Stimulated activated CD8-positive, alpha-beta memory T cell treated with anti-CD3 and anti-CD28 coated beads, Interleukin-4, amount 100 ng/mL, for 1 hour (primary cell): ENCODE results near the gene ADGRG6.
"Not testable (repeated sequence)": the region's sequence is repeated elsewhere in the genome, so short reads cannot be mapped to it uniquely, and the experiment has no call there.

Experiments
- DNase-seq, 2 donors: peaks; one replicate each; pipeline ENCODE4 v3.0.0-alpha.2; 2020; ENCODE audit warnings: low read depth in 2 of 2, low spot score in 1 of 2

The ADGRG6 gene

DNA sequence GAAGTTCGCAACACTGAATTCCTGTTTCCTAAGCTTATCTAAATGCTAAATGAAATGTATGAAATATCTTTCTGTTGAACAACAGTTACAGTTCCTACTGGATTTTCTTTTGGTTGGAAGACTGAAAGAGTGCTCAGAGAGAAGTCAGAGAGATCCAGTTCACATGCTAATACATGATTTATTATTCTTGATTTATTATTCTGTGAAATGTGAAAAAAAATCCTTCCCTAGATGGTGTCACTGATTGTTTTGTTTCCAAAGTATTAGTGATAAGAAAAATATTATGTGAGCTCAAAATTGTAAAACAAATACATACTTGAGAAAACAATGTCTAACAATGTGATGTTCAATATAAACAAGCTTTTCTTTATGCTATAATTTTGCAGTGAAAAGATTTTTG is 42.1 kb downstream of the ADGRG6 start:
- no peak for DNase-seq

DNA sequence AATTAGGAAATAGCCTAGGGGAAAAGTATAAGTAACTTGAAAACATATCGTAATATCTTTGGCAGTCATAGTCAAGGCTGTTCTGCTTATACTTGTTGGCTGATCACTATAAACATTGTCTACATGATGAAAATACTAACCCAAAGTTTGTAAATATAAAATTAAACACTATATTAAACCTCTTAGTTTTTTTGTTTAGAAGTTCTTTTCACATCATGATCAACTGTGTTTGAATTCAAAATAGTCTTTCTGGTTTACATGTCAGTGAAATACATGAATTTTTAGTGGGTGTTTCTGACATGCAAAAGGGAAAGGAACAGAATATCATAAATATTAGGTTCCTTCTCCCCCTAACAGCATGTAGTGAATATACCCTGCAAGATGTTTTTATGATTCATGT is 43.5 kb downstream of the ADGRG6 start:
- DNase-seq: no peak

DNA sequence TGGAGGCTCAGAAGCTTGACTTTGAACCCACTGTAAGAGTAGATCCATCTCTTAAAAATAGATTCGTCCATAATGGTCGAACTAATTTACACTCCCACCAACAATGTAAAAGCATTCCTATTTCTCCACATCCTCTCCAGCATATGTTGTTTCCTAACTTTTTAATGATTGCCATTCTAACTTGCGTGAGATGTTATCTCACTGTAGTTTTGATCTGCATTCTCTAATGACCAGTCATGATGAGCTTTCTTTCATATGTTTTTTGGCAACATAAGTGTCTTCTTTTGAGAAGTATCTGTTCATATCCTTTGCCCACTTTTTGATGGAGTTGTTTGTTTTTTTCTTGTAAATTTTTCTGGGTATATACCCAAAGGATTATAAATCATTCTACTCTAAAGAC is 44.4 kb downstream of the ADGRG6 start:
- DNase-seq: not testable (repeated sequence)

DNA sequence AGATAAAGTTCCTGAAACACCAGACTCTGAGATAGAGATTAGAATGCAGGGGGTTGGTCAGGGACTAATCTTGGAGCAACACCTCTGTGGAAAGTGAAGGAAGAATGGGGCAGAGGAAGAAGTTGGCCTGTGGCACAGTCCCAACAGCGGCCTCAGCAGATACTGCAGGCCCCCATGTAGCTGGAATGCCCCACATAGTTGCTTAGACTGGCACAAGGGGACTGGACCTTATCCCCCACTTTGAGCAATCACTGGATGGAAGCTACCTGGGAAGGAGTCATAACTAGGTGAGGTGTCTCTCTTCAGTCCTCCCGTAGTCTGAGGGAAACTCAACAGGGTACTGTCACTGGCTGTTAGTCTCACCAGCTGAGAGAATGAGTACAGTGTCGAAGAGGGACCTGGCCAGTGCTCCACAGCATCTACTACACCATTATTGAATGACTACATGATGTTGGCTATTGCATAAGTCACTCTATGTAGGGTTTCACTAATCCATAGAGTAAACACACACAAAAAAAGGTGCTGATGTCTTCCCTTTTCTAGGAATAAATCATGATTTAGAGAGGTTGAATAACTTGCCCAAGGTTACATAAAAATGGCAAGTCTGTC is 47.5 kb downstream of the ADGRG6 start:
- no peak for DNase-seq

DNA sequence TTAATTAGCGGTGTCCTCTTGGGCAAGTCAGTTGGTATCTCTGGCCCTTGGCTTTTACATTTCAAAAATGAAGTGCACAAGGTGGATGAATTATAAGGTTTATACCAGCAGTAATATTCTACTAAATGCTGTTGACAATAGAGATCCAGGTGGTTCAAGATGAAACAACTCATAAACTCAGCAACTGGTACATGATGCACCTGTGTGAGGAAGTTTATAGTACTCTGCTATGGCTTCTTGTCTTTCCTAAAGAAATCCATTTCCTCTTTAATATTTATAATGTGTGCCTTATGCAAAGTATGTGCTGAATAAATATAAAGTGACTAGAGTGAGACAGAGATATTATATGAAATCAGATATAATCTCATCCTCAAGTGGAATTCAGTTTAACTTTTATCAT is 48.5 kb downstream of the ADGRG6 start:
- no peak for DNase-seq

DNA sequence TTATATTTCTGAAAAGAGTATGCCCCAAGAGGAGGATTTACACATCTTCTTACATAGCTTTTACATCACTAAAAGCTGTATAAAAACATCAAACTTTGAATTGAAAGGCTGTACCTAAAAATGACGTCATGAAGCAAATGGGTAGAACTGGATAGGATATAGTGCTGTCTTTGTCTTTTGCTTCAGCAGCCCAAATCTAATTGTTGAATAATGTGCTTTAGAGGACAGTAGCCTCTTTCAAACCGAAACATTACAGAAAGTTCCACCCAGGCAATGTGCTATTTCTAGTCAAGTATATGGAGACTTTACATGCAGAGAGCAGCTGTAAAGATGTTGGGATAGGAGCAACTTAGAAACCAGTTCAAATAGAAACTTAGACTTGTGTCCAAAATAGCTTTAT is 51.9 kb downstream of the ADGRG6 start:
- DNase-seq: no peak

DNA sequence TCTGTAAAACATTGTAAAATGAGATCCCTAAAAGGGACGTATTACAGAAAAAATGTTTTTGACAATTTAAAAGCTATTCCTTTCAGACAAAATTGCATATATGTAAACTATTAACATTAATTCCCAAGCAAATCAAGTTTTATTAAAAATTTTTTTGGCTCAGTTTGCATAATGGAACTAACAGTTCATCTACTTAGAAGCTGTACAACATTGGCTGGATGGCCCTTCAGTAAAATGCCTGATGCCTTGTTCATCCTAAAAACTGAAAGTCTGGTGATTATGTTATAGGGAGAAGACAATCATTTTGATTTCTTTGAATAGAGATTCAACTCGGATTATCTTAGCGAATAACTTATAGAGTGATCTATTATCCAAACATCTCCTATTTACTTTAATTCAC is 52.8 kb downstream of the ADGRG6 start:
- no peak for DNase-seq

DNA sequence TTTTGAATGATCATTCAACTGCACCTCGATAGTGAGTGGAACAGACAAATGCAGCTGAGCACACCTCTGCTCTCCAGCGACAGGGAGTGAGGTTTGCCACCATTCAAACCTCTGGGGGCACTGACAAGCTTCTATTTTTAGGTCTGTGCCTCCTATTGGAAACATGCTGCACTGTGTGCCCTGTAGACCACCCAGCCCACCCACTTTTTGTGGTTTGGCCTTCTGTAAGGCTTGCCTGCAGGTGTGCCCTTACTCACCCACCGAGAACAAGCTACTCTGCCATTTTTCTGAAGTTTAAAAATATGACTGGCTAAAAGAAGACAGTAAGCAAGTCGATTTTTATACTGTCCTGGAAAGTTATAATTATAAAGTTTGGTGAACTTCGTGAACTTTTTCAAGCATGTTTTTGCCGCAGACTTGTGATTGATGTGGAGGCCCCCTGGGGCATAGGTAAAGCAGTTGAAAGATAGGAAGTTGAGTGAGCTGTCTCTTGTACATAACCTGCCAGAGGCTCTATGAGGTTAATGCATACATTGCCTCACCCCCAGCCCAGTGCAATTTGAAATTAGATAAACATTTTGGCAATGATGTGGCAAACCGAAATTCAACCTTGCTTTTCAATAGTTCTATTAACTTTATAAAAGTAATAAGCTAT is 53.8 kb downstream of the ADGRG6 start:
- DNase-seq: no peak

DNA sequence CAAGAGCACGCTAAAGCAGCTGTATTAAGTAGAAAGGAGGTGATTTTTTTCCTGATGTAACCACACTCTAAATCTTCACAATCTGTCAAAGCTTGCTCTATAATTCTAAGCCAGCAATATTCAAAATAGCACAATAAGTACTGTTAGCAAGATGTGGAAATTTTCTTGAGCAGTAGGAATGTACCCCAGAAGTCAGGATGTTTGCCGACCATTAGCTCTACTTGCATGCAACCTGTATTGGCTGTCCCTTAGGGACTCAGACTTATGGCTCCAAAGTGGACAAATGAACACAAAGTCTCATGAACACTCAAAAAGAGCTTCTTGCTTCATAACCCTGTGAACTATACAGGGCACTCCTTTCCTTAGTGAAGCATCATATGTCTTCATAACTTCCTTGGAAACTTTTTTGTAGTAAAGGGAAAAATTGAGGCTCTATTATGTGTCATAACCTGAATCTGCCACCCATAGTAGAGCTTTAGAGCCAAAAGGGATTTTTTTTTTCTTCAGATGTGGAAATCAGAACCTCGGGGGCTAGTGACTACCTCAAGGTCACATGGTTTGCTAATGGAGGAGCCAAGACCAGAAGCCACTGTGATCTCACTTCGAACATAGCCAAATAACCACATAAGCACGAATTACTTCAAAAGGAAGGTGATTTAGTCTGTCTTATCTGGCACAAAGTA is 54.5 kb downstream of the ADGRG6 start:
- no peak for DNase-seq

DNA sequence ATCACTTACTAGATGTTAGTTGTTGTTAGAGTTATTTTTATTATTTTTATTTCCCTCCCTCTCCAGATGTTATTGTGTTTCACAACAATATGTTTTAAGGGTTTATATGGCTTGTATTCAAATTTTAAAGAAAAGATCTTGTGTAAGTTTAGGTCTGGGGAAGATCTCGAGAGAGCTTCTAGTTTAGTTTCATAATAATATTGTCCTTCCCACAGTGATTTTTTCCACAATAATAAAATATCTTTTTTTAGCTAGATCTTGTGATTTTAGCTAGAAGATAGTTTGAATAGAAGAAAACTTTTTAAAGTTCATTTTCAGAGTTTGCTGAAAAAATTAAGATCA is 55.0 kb downstream of the ADGRG6 start:
- DNase-seq: no peak

DNA sequence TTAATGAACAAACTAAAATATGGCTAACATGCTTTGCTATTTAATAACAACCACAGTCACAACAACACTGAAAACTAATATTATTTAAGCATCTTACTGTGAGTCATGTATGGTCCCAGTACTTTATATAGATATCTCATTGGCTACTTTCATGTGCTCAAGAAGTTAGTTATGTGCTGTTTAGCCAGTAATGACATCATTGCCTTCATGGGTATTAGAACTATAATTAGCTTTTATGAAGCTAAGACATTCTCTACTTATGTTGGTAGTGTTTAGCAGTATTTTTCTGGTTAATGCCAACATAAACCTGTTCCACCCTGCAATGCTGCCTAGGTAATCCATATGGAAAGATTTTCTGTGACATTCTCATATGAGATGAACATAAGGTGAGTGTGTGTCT is 56.1 kb downstream of the ADGRG6 start:
- DNase-seq: no peak

DNA sequence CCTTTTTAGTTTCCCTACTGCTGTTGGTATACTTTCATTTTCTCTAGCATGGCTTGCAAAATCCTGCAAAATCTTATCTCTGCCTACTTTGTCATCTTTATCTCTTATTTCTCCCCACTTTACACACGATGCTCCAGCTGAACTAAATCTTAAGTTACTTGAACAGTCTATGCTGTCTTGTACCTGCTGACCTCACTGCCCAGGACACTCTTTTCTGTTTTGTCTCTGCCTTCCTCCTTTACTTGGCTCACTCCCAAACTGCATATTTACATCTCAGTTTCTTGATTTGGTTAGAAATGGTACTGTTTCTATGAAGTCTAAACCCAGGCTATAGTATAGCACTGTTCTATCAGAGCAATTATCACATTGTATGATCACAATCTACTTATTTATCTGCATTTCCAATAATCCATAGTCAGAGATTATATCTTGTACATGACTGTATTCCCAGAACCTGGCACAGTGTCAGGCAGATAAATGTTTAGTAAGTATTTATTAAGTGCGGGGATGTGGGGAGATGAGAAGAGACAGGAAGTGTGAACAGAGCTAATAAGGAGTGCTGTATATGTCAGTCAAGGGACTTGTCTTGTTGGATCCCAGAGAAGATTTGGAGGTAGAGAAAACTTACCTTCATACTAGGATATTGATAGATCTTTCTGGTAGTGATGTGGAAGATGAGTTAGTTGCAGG is 57.6 kb downstream of the ADGRG6 start:
- no peak for DNase-seq

DNA sequence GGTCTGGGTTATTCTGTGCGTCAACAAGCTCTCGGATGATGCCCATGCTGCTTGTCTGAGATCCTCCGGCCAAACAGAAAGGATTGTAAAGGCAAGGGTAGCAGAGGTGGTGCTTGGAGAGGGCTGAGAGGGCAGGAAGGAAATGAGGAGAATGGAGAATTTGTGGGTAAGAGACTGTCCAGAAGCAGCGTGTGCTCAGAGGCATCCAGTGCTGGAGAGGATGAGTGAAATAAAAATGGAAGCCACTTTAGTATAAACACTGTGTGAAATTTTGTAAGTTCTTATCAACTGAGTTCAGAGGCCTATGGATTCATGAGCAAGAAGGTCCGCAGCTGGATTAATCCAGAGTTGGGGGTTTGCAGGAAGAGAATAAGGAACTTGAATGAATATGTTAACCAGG is 59.5 kb downstream of the ADGRG6 start:
- DNase-seq: no peak

DNA sequence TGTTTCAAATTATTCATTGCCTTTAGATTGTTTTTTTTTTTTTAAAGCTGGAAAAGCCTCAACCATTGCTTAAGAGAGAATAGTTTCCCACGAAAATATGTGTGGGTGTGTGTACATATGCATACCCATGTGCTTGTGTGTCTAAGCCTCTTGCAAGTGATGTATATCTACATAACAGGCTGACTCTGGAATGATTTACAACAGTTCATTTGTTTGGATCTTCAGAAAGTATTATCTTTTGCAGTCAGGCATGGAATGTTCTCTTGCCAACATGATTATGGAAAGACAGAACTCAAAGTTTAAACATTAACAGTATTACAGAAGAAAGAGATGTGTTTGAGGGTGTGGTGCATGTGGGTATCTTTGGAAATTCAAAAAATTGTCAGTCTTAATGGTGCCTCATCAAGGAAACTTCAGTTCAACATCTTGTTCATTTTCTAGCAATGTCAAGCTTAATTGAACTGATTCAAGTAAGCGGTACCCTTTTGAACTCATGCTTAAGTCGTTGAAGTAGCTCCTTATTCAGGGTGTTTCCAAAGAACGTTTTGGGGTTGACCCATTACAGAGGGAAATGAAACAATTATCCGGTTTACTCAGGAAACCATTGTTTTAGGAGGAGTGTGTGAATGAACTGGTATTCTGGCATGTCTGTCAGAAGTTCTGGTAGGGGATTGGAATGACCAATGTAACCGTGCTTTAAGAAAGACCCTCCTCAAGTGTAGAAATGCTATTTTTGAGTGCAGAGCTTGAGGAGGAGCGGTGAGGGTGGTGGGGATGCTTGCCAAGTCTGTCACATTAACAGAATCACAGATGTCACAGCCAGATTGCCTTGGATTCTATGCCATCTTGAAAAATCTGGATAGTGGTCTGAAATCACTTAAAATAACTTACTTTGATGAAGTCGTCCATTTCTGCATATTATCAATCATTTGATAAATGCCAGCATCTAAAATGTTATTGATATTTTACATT is 60.3 kb downstream of the ADGRG6 start:
- DNase-seq: no peak

DNA sequence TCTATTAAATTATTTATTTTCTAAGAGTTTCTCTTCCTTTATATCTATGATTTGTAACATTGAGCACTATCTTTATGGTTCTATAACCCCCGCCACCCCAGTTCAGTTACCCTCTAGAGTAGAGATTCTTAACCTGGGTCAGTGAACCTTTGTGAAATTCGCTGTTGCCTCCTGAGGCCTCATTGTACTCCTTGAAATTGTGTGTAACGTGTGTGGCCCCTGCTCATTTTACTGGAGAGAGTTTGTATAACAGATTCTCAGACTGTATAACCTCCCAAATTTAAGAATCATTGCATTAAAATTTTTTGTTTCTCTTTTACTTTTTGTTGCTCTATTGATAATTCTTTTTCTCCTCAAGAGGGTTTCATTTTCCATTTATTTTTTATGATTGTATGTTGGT is 65.3 kb downstream of the ADGRG6 start:
- DNase-seq: no peak

DNA sequence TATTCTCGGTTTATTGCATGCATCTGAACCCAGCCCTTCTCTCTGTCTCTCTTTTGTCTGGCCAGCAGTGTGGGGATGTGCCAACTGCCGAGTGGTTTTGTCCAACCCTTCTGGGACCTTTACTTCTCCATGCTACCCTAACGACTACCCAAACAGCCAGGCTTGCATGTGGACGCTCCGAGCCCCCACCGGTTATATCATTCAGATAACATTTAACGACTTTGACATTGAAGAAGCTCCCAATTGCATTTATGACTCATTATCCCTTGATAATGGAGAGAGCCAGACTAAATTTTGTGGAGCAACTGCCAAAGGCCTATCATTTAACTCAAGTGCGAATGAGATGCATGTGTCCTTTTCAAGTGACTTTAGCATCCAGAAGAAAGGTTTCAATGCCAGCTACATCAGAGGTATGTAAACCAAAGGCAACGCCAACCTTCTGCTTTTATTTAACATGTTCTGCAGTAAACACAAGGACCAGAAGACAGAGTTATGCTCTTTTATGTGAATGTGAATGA is 65.8 kb downstream of the ADGRG6 start:
- no peak for DNase-seq

DNA sequence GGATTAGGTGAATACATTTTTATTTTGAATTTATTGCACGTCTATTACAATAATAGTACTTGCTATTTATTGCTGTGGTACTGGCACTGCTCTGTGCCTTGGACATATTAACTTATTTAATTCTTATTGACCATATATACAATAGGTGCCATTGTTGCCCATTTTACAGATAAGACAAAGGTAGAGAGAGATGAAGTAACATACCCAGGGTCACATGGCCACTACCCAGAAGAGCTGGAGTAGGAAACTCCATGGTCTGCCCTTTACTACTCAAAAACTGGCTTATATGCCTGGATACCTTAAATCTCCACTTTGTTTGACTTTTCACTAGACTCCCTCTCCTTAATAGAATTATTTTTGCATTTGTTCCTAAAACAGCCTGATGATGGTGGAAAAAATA is 67.5 kb downstream of the ADGRG6 start:
- no peak for DNase-seq

DNA sequence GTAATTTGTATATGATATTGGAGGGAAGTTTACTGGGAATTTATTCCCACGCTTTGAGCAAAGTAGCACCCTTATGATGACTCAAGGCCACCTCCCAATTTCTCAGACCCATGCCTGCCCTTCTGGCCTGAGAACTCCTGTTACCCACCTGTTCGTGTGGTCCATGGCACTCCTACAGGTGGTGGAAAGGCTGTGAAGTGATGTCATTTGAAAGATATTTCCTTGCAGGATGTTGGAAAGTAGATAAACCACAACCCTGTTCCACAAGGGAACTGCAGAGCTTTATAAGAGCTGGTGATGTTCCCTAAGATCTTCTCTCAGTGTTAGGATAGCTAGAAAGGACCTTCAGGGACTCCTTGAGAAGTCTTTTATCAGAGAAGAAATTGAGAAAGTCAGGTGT is 70.5 kb downstream of the ADGRG6 start:
- no peak for DNase-seq

DNA sequence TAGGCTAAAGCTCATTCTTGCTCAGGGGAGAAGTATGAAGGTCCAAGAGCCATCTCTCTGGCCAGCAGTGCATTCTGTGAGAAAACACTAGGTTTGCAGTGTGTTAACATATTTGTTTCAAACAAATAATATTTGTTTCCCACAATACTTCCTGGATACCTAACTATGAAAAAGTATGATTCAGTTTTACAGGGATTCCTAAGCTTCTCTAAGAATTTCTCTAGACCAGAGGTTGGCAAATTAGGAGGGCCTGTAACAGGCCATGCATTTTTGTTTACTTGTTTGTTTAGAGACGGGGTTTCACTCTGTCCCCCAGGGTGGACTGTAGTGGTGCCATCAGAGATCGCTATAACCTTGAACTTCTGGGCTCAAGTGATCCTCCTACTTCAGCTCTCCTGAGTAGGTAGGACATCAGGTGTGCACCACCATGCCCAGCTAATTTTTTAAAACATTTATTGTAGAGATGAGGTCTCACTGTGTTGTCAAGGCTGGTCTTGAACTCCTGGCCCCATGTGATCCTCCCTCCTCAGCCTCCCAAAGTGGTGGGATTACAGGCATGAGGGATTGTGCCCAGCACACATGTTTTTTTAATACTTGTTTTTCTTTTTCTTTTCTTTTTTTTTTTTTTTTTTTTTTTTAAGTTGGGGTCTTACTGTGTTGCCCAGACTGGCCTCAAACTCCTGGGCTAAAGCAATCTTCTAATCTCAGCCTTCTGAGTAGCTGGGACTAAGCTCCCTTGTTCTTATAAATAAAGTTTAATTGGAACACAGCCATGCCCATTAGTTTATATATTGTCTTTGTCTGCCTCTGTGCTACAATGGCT is 71.7 kb downstream of the ADGRG6 start:
- no peak for DNase-seq
